ENCODE data around the gene TRIM7. TPM values are rescaled to one million over a fixed set of nuclear protein-coding genes. Genes with fewer than 3 reads are reported as not detected.
A peak's percentile ranks its signal among the peaks of the same experiment; 100 is the strongest.

The TRIM7 gene
- 1 to 10 TPM in 1 of 2 donors, not detected in 1; 1.3 TPM for total RNA-seq

- peaks cover 14 to 30% of the 10 kb centered on the region in 2 donors for H3K27me3 Mint-ChIP-seq
- peaks cover 16% of the 10 kb centered on the region for H3K36me3 Mint-ChIP-seq
- H3K9me3 Mint-ChIP-seq: no peaks in the 10 kb centered on the region
- peak within 1 kb of the TSS; percentile 98 for H3K4me3 Mint-ChIP-seq
- DNase-seq (ENCODE audit: low spot score) (no peak), ATAC-seq (no peak)
- H3K4me1 Mint-ChIP-seq (ENCODE audit: low read depth in 2 of 2): peaks cover 35 to 36% of the 10 kb centered on the region in 2 donors
- peak within 1 kb of the TSS; percentile 94 to 96 for H3K27ac Mint-ChIP-seq
These were observed at the start of gene TRIM7 for GRCh38 chr5:181204826-181205760. TSS of gene TRIM7 (minus strand) at chr5:181205196. CDS start at chr5:181205110, 86 bp downstream.

DNA sequence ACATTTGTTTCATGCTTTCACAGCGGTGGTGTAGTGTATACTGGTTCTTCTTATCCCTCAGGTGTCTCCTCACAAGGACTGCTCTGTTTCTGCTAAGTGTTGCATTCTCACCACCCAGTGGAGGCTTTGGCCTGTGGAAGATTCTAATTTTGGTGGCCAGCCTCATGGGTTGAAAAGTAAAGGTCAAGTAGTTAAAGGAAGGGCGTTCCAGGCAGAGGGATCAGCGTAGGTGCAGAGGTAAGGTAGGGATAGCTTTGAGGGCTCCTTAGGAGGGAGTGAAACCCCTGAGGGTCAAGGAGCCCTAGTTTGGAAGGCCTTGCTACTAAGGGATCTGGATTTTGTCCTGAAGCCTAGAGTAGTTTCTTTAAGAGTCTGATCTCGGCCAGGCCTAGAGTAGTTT lies 43.3 kb upstream of the TRIM7 start:
- no peaks in the 10 kb centered on the region for H3K27me3 Mint-ChIP-seq
- H3K27ac Mint-ChIP-seq: peak overlapping the region; percentile 100
- H3K4me1 Mint-ChIP-seq (ENCODE audit: low read depth in 2 of 2): peaks cover 54 to 56% of the 10 kb centered on the region in 2 donors
- ATAC-seq: no peak
- no peak for DNase-seq (ENCODE audit: low spot score)
- H3K9me3 Mint-ChIP-seq: no peaks in the 10 kb centered on the region
- peak overlapping the region; percentile 97 for H3K4me3 Mint-ChIP-seq
- H3K36me3 Mint-ChIP-seq: no peaks in the 10 kb centered on the region

DNA sequence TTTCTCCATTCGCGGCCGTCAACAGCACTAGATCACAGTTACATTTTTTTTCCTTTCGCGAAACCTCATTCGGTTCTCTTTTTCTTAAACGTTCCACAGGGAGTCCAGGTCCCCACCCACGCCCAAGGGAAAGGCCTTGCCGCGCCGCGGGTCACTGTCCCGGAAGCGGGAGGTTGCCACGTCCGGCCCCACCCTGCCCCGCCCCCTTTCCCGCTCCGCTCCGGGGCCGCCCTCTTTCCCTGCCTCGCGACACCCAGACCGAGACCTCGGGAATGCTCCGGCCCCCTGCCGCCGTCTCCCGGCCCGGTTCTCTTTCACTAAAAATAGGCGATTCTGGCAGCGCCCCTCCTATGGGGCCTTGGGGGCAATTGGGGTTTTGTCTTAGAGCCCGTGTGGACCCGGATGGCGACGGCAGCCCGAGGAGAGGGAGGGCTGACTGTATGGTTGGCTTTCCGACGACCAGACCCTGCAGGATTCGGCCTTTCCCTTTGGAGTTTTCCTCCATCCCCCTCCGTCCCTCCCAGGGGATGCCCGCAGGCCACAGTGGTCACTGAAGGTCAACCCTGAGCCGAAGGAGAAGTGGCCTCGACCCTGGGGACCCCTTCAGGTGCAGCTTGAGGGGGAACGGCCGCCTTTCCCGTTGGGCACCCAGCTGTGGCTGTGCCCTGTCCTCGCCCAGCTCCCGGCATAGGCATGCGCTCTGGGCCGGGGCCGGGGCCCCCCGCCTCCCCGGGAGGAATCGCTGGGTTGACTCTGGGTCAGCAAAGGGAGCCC lies 41.5 kb upstream of the TRIM7 start:
- peaks cover 17% of the 10 kb centered on the region for H3K36me3 Mint-ChIP-seq
- ATAC-seq (peak; percentile 65 to 81), DNase-seq (ENCODE audit: low spot score) (peak; percentile 91)
- H3K27ac Mint-ChIP-seq: peak overlapping the region; percentile 100
- peaks cover 65 to 66% of the 10 kb centered on the region in 2 donors for H3K4me1 Mint-ChIP-seq (ENCODE audit: low read depth in 2 of 2)
- H3K27me3 Mint-ChIP-seq: no peaks in the 10 kb centered on the region
- H3K4me3 Mint-ChIP-seq: peak overlapping the region; percentile 97
- H3K9me3 Mint-ChIP-seq: no peaks in the 10 kb centered on the region

GRCh38 chr5:181245427-181246275 lies 40.7 kb upstream of the TRIM7 start:
- no peaks in the 10 kb centered on the region for H3K27me3 Mint-ChIP-seq
- H3K4me1 Mint-ChIP-seq (ENCODE audit: low read depth in 2 of 2): peaks cover 64 to 69% of the 10 kb centered on the region in 2 donors
- no peak for ATAC-seq
- peak overlapping the region; percentile 97 for H3K4me3 Mint-ChIP-seq
- no peaks in the 10 kb centered on the region for H3K9me3 Mint-ChIP-seq
- DNase-seq (ENCODE audit: low spot score): no peak
- peak overlapping the region; percentile 100 for H3K27ac Mint-ChIP-seq
- peaks cover 20% of the 10 kb centered on the region for H3K36me3 Mint-ChIP-seq

GRCh38 chr5:181243564-181244343 lies 38.8 kb upstream of the TRIM7 start, which contains the start of gene RACK1:
TSS of gene RACK1 (minus strand) at chr5:181243906. CDS start at chr5:181243800, 106 bp downstream.
- peak; percentile 91 for DNase-seq (ENCODE audit: low spot score)
- Mint-ChIP-seq H3K36me3 (peaks cover 28% of the 10 kb centered on the region), H3K27ac (peak within 1 kb of the TSS; percentile 100), H3K4me3 (peak within 1 kb of the TSS; percentile 97), H3K27me3 (no peaks in the 10 kb centered on the region), H3K9me3 (no peaks in the 10 kb centered on the region), H3K4me1 (ENCODE audit: low read depth in 2 of 2) (peaks cover 56 to 65% of the 10 kb centered on the region in 2 donors)
- peak; percentile 77 to 86 for ATAC-seq

DNA sequence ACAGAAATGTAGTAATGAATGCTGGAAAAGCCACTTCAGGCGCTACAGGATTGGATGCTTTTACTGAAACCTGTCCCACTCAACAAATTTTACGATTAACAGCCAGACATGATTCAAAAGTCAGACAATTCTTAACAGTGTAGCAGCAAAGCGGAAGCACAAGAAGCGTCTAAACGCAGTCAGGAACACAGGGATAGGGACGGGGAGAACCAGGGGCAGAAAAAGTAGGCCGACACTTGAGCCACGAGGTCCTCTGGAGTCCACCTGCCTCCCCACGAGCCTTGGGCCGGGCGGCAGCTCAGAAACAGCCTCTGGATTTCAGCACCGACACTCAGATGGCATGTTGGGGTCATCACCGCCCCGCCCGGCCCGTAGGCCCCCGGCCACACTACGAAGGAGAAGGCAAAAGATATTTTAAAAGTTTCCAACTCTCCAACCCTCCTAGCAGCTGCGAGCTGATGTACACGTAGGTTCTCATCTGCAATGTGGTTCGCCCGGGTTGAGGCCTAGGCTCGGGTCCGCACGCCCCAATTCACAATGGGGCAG lies 38.1 kb upstream of the TRIM7 start:
- H3K36me3 Mint-ChIP-seq: peaks cover 34% of the 10 kb centered on the region
- H3K4me3 Mint-ChIP-seq: peak overlapping the region; percentile 97
- H3K4me1 Mint-ChIP-seq (ENCODE audit: low read depth in 2 of 2): peaks cover 57 to 63% of the 10 kb centered on the region in 2 donors
- no peaks in the 10 kb centered on the region for H3K9me3 Mint-ChIP-seq
- H3K27ac Mint-ChIP-seq: peak overlapping the region; percentile 100
- peak in 1 of 2 donors; percentile 2 for ATAC-seq
- H3K27me3 Mint-ChIP-seq: no peaks in the 10 kb centered on the region
- no peak for DNase-seq (ENCODE audit: low spot score)

DNA sequence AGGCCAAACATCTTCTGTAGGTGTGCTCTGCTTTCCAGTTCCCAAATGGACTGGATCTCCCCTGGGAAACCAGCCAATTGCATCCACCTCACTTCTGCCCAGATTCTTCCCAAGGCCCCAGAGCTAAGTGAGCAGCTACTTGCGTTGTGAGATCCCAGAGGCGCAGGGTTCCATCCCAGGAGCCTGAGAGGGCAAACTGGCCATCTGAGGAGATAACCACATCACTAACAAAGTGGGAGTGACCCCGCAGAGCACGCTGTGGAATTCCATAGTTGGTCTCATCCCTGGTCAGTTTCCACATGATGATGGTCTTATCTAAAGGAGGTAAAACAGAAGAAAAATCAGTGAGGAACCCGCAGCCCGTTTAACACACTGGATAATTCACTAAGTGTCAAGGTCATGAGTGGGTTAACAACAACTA lies 37.0 kb upstream of the TRIM7 start:
- peak overlapping the region; percentile 100 for H3K27ac Mint-ChIP-seq
- peaks cover 45% of the 10 kb centered on the region for H3K36me3 Mint-ChIP-seq
- ATAC-seq (no peak), DNase-seq (ENCODE audit: low spot score) (no peak)
- no peaks in the 10 kb centered on the region for H3K9me3 Mint-ChIP-seq
- H3K4me1 Mint-ChIP-seq (ENCODE audit: low read depth in 2 of 2): peaks cover 57 to 58% of the 10 kb centered on the region in 2 donors
- no peaks in the 10 kb centered on the region for H3K27me3 Mint-ChIP-seq
- peak overlapping the region; percentile 97 for H3K4me3 Mint-ChIP-seq

DNA sequence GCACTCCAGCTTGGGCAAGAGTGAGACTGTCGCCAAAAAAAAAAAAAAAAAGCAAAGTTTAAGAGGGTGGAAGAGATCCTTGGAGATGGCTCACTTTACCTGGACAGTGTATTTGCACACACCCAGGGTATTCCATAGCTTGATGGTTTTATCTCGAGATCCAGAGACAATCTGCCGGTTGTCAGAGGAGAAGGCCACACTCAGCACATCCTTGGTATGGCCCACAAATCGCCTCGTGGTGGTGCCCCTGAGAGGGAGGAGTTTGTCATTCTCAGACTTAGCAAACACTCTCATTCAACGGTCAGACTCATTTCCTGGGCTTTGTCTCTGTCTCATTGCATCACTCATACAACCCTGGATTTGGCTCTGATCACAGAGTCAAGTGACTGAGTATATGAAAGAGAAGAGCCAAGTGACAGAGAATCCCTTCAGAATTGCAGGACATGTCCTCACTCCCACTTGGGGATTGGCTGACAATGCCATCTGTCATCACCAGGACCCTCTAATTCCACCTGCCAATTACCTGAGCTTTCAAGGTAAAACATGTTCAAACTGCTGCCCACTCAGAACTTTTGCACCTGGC lies 36.5 kb upstream of the TRIM7 start:
- H3K4me1 Mint-ChIP-seq (ENCODE audit: low read depth in 2 of 2): peaks cover 58 to 59% of the 10 kb centered on the region in 2 donors
- ATAC-seq (peak; percentile 65 to 79), DNase-seq (ENCODE audit: low spot score) (peak; percentile 80)
- no peaks in the 10 kb centered on the region for H3K9me3 Mint-ChIP-seq
- H3K27me3 Mint-ChIP-seq: no peaks in the 10 kb centered on the region
- peaks cover 51% of the 10 kb centered on the region for H3K36me3 Mint-ChIP-seq
- H3K4me3 Mint-ChIP-seq: peak overlapping the region; percentile 97
- H3K27ac Mint-ChIP-seq: peak overlapping the region; percentile 100

GRCh38 chr5:181239062-181239663 lies 34.2 kb upstream of the TRIM7 start:
- Mint-ChIP-seq H3K9me3 (no peaks in the 10 kb centered on the region), H3K27ac (peak overlapping the region; percentile 54 to 64), H3K4me1 (ENCODE audit: low read depth in 2 of 2) (peaks cover 42 to 44% of the 10 kb centered on the region in 2 donors), H3K36me3 (peaks cover 58% of the 10 kb centered on the region), H3K4me3 (peak overlapping the region; percentile 69), H3K27me3 (no peaks in the 10 kb centered on the region)
- no peak for ATAC-seq
- no peak for DNase-seq (ENCODE audit: low spot score)

- Mint-ChIP-seq H3K36me3 (peaks cover 55% of the 10 kb centered on the region), H3K9me3 (no peaks in the 10 kb centered on the region), H3K27me3 (no peaks in the 10 kb centered on the region), H3K4me1 (ENCODE audit: low read depth in 2 of 2) (peaks cover 35 to 38% of the 10 kb centered on the region in 2 donors), H3K4me3 (peak overlapping the region; percentile 21), H3K27ac (peak overlapping the region; percentile 28 to 64)
- DNase-seq (ENCODE audit: low spot score) (peak; percentile 28), ATAC-seq (no peak)
These were observed 32.9 kb upstream of the TRIM7 start for GRCh38 chr5:181237729-181238385.

DNA sequence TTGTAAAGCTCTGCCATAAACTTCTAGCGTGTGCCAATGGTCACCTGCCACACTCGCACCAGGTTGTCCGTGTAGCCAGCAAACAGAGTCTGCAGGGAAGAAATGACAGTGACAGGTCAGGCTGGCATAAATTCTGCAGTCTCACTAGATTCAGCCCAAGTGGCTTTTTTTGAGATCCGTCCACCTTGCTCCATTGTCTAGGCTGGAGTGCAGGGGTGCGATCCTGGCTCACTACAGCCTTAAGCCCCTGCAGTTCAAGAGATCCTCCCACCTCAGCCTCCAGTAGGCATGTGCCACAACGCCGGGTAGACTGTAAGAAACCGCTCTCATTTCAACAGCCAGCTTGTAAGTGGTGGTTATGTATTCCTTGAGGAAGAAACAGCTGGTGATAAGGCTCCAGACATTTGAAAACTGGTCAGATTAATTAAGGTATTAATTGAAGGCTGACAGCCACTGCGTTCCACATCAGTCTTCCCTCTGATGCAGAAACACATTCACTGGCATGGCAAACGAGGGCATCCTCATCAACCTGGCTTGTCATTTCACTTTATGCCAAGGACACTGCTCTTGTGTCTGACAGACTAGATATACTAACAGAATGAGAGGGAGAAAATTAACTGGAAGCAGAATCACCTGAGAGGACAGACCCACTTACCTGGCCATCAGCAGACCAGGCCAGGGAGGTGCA lies 32.1 kb upstream of the TRIM7 start:
- Mint-ChIP-seq H3K4me3 (no peak overlapping the region), H3K27ac (peak overlapping the region in 1 of 2 donors; percentile 18), H3K36me3 (peaks cover 49% of the 10 kb centered on the region), H3K9me3 (no peaks in the 10 kb centered on the region), H3K27me3 (no peaks in the 10 kb centered on the region), H3K4me1 (ENCODE audit: low read depth in 2 of 2) (peaks cover 27 to 33% of the 10 kb centered on the region in 2 donors)
- no peak for DNase-seq (ENCODE audit: low spot score)
- ATAC-seq: no peak
